NCI-H526 (cell line): ENCODE data around the gene AHNAK.
"Not testable (repeated sequence)": the region's sequence is repeated elsewhere in the genome, so short reads cannot be mapped to it uniquely, and the experiment has no call there.

Experiments
- DNase-seq, 2 experiments: peaks; one replicate each; lab custom pipeline; 2025; lab: John Stamatoyannopoulos, UW

Gene AHNAK

GRCh38 chr11:62546244-62546928, at the start of gene AHNAK:
TSS of gene AHNAK (minus strand) at chr11:62546806. CDS start at chr11:62536098, 10,708 bp downstream.
- peak; percentile 55 to 94 for DNase-seq

- no peak for DNase-seq
Measured at GRCh38 chr11:62595124-62595523, 48.5 kb upstream of the AHNAK start.

GRCh38 chr11:62593434-62594044, 46.9 kb upstream of the AHNAK start:
- DNase-seq = peak; percentile 79 to 94

GRCh38 chr11:62592989-62593421, 46.4 kb upstream of the AHNAK start:
- DNase-seq = no peak

- DNase-seq = no peak
Measured at GRCh38 chr11:62592146-62592815, 45.7 kb upstream of the AHNAK start.

GRCh38 chr11:62591448-62592145, 45.0 kb upstream of the AHNAK start, which contains the start of gene TUT1:
TSS of gene TUT1 (minus strand) at chr11:62591523. CDS start at chr11:62591485, 38 bp downstream.
- peak; percentile 99 to 100 for DNase-seq

GRCh38 chr11:62588966-62589637, 42.5 kb upstream of the AHNAK start:
- DNase-seq = no peak

GRCh38 chr11:62585356-62585755, 38.8 kb upstream of the AHNAK start:
- not testable (repeated sequence) for DNase-seq

- not testable (repeated sequence) for DNase-seq
Measured at GRCh38 chr11:62581735-62582134, 35.1 kb upstream of the AHNAK start.

GRCh38 chr11:62580959-62581715, 34.5 kb upstream of the AHNAK start:
- DNase-seq = no peak

- DNase-seq = no peak
Measured at GRCh38 chr11:62579252-62579651, 32.6 kb upstream of the AHNAK start.

GRCh38 chr11:62578541-62578940, 31.9 kb upstream of the AHNAK start:
- DNase-seq = no peak

GRCh38 chr11:62577046-62577714, 30.6 kb upstream of the AHNAK start:
- DNase-seq = no peak

GRCh38 chr11:62575837-62576236, 29.2 kb upstream of the AHNAK start:
- no peak for DNase-seq

- DNase-seq = peak in 1 of 2 experiments; percentile 51
Measured at GRCh38 chr11:62575156-62575555, 28.6 kb upstream of the AHNAK start.

GRCh38 chr11:62574363-62575071, 27.9 kb upstream of the AHNAK start:
- peak in 1 of 2 experiments; percentile 56 for DNase-seq

- DNase-seq = peak; percentile 100
Measured at GRCh38 chr11:62573592-62574362, 27.2 kb upstream of the AHNAK start, which contains the start of gene EEF1G. TSS of gene EEF1G (minus strand) at chr11:62573891. CDS start at chr11:62573842, 49 bp downstream.

- peak in 1 of 2 experiments; percentile 34 for DNase-seq
Measured at GRCh38 chr11:62573006-62573591, 26.5 kb upstream of the AHNAK start.
